IPS DF 6.9 (cell line): ENCODE measurements around the gene GNB1.

Experiments used
- DNase-seq: peaks from one replicate; pipeline ENCODE4 v3.0.0-alpha.2; 2013; ENCODE audit warnings: low read depth, low spot score
- H3K27ac ChIP-seq: one replicate; pipeline ENCODE4 v1.5.1; 2013; ENCODE audit warnings: low read length, control low read depth
- H3K27me3 ChIP-seq: 2 replicates; pipeline ENCODE4 v1.6.1; 2013; ENCODE audit warnings: mild to moderate bottlenecking, low read length; ENCODE audit not compliant: control insufficient read depth, insufficient read depth
- H3K36me3 ChIP-seq: 2 replicates; pipeline ENCODE4 v1.6.1; 2013; ENCODE audit warnings: low read length; ENCODE audit not compliant: control insufficient read depth, insufficient read depth
- H3K4me1 ChIP-seq: 2 replicates; pipeline ENCODE4 v1.6.1; 2013; ENCODE audit warnings: low read length; ENCODE audit not compliant: control insufficient read depth, insufficient read depth
- H3K4me3 ChIP-seq: 2 replicates; pipeline ENCODE4 v1.5.1; 2013; ENCODE audit warnings: mild to moderate bottlenecking, low read length
- H3K9me3 ChIP-seq: 2 replicates; pipeline ENCODE4 v1.6.1; 2013; ENCODE audit warnings: low read length, inconsistent platforms; ENCODE audit not compliant: control insufficient read depth, insufficient read depth
- WGBS: extraction: QIAGEN DNeasy Blood & Tissue Kit; methylation state at CpG from one replicate; pipeline ENCODE4 v1.1.7; 2013; ENCODE audit warnings: mixed read lengths, missing lambda C conversion rate; ENCODE audit not compliant: insufficient read length, insufficient coverage; 5-methylcytosine and 5-hydroxymethylcytosine counted together

The GNB1 gene

DNA sequence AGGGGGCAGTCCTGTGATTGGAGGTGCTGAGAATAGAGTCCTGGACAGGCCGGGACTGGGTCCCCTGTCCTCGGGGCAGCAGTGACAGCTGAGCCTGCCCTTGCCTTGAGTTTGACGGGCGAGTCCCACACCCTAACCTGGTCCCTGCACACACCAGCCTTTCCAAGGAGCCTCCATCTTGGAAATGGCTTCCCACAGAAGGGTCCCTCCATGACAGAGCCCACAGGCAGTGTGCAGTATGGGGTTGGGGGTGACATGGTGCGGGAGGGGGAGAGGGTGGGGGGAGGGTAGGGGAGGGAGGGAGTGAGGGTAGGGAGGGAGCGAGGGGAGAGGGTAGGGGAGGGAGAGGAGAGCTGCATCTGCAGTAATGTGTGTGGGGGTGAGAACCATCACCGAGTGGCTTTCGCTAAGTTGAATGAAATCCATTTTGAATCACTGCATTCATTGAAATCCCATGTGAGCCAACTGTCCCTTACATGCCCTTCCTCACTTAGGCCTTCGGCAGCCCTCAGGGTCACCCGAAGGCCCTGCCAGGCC lies 38.3 kb upstream of the GNB1 start:
- H3K27me3 ChIP-seq: no peaks in the 10 kb centered on the region
- no peak for DNase-seq
- WGBS: no CpG with 5 or more reads among the region's 10 CpGs
- no peaks in the 10 kb centered on the region for H3K36me3 ChIP-seq
- H3K27ac ChIP-seq: no peak overlapping the region
- H3K9me3 ChIP-seq: no peaks in the 10 kb centered on the region
- H3K4me1 ChIP-seq: peaks cover 2% of the 10 kb centered on the region; the same call in 1 of the 2 replicates
- H3K4me3 ChIP-seq: no peak overlapping the region

DNA sequence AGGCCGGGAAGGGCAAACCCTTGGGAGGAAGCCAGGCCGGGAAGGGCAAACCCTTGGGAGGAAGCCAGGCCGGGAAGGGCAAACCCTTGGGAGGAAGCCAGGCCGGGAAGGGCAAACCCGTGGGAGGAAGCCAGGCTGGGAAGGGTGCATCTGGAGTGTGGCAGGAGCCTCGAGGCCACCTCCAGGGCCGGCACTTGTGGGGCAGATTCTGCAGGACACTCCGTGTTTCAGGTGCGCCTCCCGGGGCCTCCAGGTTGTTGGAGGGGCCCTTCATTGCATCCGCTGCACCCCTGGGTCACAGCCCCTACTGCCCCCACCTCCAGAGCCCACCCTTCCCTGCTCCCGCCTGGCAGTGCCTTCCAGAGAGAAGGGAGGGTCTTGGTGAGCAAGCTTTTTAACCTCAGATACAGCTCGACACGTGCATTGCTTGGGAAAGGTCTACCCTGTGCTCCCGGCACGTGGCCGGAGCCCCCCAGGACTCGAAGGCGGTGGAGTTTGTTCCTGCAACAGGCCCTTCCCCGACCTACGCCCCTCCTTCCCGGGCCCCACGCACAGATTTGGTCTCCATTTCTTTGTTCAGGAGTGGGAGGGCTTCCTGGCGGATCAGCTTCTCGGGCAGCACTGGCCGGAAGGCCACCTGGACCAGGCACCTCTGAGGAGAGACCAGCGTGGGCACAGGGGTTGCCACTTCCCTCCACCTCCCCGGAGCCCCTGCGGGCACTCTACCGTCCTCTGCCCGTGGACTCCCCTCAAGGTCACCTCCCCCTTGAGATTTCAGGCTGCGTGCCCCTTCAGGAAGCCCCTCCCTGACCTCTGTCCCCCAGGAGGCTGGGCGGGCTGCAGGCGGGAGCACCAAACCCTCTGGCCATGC lies 37.6 kb upstream of the GNB1 start:
- no CpG with 5 or more reads among the region's 34 CpGs for WGBS
- DNase-seq: no peak

DNA sequence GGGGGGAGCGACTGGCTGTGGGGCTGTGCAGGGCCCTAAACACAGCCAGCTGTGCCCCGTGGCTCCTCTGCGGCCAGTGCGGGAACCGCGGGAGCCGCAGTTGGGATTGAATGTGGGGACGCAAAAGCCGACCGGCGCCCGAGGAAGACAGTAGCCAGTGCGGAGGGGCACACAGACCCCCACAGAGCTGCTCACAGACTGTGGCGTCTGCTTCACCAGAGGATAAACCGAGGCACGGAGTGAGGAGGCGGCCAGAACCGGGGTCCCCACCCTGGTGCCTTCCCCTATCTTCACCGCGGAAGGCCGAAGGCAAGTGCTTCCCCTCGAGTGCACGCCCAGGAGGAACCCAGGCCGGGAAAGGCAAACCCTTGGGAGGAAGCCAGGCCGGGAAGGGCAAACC lies 36.9 kb upstream of the GNB1 start:
- H3K27ac ChIP-seq: no peak overlapping the region
- no peak overlapping the region for H3K4me3 ChIP-seq
- H3K9me3 ChIP-seq: no peaks in the 10 kb centered on the region
- WGBS: no CpG with 5 or more reads among the region's 25 CpGs
- DNase-seq: no peak
- H3K4me1 ChIP-seq: peaks cover 2% of the 10 kb centered on the region; the same call in 1 of the 2 replicates
- no peaks in the 10 kb centered on the region for H3K27me3 ChIP-seq
- no peaks in the 10 kb centered on the region for H3K36me3 ChIP-seq

More for the DNA sequence above, 37.6 kb upstream of the GNB1 start:
- no peaks in the 10 kb centered on the region for H3K9me3 ChIP-seq
- no peaks in the 10 kb centered on the region for H3K36me3 ChIP-seq
- H3K4me1 ChIP-seq: peaks cover 2% of the 10 kb centered on the region; the same call in 1 of the 2 replicates
- no peaks in the 10 kb centered on the region for H3K27me3 ChIP-seq
- H3K4me3 ChIP-seq: no peak overlapping the region
- no peak overlapping the region for H3K27ac ChIP-seq

DNA sequence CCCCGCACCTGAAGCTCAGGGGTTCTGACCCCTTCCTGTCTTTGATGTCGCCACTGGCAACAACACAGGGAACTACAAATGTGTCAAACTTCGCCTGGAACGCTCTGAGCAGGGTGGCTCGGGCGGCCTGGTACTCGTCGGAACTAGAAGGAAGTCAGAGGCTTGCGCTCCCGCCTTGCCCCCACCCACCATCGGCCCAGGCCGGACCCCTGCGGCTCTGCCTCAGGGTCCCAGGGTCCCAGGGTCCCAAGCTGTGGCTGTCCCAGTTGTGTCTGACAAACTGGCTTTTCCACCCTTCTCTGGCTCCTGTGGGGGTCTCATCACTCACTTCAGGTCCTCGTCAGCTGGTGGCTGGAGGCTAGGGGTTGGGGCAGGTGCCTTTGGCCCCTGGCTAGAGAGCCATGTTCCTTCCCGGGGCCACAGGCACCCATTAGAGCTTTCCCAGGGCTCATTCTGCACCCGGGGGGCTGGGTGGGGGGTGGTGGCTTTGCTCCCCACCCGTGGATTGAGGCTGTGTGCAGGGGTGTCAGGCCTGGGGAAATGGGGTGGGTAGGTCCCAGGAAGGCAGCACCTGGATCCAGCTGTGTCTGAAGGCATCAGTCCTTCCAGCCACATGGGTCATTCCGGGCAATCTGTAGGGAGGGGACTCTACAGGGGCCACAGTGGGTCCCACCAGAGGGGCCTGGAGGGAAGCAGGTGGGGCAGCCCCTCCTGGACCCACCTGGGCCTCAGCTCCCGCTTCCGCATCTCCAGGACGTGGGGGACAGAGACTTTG lies 36.2 kb upstream of the GNB1 start:
- no peaks in the 10 kb centered on the region for H3K27me3 ChIP-seq
- H3K36me3 ChIP-seq: no peaks in the 10 kb centered on the region
- no peak for DNase-seq
- no CpG with 5 or more reads among the region's 21 CpGs for WGBS
- H3K9me3 ChIP-seq: no peaks in the 10 kb centered on the region
- no peak overlapping the region for H3K27ac ChIP-seq
- H3K4me3 ChIP-seq: no peak overlapping the region
- peaks cover 2% of the 10 kb centered on the region; the same call in 1 of the 2 replicates for H3K4me1 ChIP-seq

DNA sequence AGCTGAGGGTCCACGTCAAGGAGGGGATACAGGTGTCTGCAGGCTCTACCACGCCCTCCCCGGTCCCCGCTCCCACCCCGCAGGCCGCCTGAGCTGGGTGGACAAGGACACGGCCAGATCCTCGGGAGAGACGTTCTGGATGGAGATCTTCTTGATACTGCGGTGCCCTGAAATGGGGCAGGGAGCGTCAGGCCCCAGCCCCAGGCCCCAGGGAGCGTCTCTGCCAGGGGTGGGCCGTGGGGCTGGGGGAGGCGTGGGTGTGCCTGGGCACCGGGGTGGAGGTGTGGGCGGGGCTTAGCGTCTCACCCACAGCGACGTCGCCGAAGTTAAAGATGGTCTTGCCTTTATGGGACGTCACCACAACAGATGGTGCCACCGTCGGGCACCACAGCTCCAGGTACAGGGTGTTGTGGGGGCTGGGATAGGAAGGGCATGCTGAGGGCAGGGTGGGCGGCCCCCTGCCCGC lies 35.5 kb upstream of the GNB1 start:
- no CpG with 5 or more reads among the region's 26 CpGs for WGBS
- Histone ChIP-seq H3K4me3 (no peak overlapping the region), H3K9me3 (no peaks in the 10 kb centered on the region), H3K27me3 (no peaks in the 10 kb centered on the region), H3K36me3 (no peaks in the 10 kb centered on the region), H3K4me1 (peaks cover 2% of the 10 kb centered on the region; the same call in 1 of the 2 replicates), H3K27ac (no peak overlapping the region)
- no peak for DNase-seq

DNA sequence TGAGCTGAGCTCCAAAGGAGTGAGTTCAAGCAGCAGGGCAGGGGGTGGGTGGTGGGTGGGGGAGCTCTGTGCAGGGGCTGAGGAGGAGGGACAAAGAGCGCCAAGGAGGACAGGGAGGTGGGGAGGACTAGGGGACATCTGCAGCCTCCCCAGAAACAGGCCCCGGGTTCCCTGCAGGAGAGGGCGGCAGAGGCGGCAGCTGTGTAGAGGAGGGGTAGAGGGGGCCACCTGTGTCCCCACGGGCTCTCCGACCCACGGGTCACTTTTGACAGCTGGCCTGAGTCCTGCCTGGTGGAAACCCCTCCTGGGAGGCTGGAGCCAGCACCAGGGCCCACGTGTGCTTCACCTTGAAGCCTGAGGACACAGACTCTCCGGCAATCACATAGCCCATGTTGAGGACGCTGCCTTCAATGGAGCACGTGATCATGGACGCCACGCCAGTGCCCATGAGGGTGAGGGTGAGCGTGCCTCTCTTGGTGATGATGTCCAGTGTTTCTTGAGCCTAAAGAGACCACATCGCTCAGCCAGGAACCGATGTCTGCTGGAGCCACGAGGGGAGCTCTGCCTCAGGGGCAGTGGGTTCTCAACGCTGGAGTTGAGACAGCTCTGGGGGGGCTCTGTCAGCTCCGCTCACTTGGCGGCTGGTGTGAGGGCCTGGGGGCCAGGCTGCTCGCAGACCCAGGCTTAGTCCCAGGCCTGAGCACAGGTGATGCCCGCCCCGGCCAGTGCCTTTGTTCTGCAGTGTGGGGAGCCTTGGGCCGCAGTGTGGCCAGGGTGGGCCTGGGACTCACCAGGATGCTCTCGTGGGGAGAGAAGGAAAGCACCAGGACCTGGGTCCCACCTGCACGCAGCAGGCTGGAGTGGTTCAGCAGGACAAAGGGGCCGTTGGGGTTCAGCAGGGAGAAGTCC lies 34.8 kb upstream of the GNB1 start:
- WGBS: no CpG with 5 or more reads among the region's 27 CpGs
- H3K9me3 ChIP-seq: no peaks in the 10 kb centered on the region
- no peak for DNase-seq

DNA sequence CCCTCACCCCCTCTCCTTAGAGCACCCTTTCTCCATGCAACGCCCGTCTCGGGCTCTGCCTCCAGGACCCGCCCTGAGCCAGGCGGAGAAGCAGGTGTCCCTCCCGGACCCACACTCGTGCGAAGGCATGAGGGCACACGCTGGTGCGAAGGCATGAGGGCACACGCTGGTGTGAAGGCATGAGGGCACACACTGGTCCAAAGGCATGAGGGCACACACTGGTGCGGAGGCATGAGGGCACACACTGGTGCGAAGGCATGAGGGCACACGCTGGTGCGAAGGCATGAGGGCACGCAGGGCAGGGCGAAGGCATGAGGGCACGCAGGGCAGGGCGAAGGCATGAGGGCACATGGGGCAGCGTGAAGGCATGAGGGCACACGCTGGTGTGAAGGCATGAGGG lies 34.0 kb upstream of the GNB1 start:
- no peaks in the 10 kb centered on the region for H3K36me3 ChIP-seq
- no peak for DNase-seq
- no peak overlapping the region for H3K27ac ChIP-seq
- no peaks in the 10 kb centered on the region for H3K9me3 ChIP-seq
- H3K4me1 ChIP-seq: no peaks in the 10 kb centered on the region; the same call in 1 of the 2 replicates
- no peaks in the 10 kb centered on the region for H3K27me3 ChIP-seq
- no CpG with 5 or more reads among the region's 21 CpGs for WGBS
- H3K4me3 ChIP-seq: no peak overlapping the region

More for the DNA sequence above, 34.8 kb upstream of the GNB1 start:
- Histone ChIP-seq H3K4me1 (peaks cover 2% of the 10 kb centered on the region; the same call in 1 of the 2 replicates), H3K4me3 (no peak overlapping the region), H3K27me3 (no peaks in the 10 kb centered on the region), H3K36me3 (no peaks in the 10 kb centered on the region), H3K27ac (no peak overlapping the region)

DNA sequence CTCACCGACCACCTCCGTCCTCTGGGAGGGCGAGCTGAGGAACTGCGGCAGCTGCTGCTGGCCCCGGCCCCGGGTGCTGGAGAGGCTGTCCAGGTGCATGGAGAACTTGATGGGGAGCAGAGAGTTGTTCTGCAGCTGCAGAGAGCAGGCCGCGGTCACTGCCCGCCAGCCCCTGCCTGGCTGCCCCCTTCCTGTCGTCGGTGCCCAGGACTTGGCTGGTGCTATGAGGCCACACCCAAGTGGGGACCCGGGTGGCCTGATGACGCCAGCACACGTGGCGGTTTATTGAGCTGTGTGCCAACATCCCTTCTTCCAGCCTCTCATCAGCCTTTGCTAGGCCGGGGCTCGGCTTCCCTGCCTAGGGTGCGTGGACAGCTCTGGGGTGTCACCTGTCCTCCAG lies 33.5 kb upstream of the GNB1 start:
- Histone ChIP-seq H3K9me3 (no peaks in the 10 kb centered on the region), H3K4me1 (peaks cover 1% of the 10 kb centered on the region; the same call in 1 of the 2 replicates), H3K27ac (no peak overlapping the region), H3K4me3 (no peak overlapping the region), H3K36me3 (no peaks in the 10 kb centered on the region), H3K27me3 (no peaks in the 10 kb centered on the region)
- no peak for DNase-seq
- WGBS: no CpG with 5 or more reads among the region's 18 CpGs

DNA sequence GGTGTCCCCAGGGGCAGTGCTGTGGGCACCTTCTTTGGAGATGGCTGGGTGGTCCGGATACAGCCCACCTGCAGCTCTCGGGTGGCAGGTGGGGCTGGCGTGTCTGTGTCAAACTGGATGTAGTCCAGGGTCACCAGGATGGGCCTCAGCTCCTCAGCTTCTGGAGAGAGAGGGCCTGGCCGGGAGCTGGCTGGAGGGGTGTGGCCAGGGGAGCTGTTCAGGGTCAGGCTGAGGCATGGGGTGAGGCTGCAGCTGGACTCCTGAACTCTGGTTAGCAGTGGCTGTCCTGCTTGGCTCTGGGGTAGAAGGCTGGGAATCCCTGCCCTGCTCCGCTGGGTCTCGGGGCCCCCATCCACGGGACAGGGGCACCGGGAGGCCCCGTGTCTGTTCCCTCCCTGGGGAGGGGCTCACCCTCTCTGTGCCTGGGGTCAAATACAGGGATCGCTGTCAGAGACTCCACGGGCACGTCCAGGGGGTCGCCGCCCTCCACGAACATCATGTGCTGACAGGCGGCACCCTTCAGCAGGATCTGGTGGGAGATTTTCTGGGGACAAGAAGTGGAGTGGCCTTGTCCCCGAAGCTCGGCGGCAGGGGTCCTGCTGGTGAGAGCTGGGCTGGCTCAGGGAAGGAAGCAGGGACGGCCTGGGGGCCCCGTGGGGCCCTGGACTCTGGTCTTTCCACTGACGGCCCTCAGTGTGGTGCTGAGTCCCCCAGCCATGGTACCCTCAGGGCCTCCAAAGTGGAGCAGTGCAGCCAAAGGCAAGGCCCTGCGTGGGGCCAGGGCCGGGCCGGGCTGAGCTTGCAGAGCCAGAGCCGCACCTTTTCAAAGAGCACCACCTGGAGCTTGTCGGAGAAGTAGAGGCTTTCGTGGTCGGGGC lies 32.3 kb upstream of the GNB1 start:
- Histone ChIP-seq H3K9me3 (no peaks in the 10 kb centered on the region), H3K27me3 (no peaks in the 10 kb centered on the region), H3K27ac (no peak overlapping the region), H3K4me1 (peaks cover 2% of the 10 kb centered on the region; the same call in 1 of the 2 replicates), H3K36me3 (no peaks in the 10 kb centered on the region), H3K4me3 (no peak overlapping the region)
- no CpG with 5 or more reads among the region's 29 CpGs for WGBS
- no peak for DNase-seq
